NOMO-1 treated with DMSO at 0.1 percent for 48 hours (cell line): Measurements from ENCODE around the gene QPCTL.

Experiments used
- DNase-seq: peaks from one replicate; lab custom pipeline; 2025; ENCODE audit not compliant: unreplicated experiment; lab: John Stamatoyannopoulos, UW

Gene QPCTL

DNA sequence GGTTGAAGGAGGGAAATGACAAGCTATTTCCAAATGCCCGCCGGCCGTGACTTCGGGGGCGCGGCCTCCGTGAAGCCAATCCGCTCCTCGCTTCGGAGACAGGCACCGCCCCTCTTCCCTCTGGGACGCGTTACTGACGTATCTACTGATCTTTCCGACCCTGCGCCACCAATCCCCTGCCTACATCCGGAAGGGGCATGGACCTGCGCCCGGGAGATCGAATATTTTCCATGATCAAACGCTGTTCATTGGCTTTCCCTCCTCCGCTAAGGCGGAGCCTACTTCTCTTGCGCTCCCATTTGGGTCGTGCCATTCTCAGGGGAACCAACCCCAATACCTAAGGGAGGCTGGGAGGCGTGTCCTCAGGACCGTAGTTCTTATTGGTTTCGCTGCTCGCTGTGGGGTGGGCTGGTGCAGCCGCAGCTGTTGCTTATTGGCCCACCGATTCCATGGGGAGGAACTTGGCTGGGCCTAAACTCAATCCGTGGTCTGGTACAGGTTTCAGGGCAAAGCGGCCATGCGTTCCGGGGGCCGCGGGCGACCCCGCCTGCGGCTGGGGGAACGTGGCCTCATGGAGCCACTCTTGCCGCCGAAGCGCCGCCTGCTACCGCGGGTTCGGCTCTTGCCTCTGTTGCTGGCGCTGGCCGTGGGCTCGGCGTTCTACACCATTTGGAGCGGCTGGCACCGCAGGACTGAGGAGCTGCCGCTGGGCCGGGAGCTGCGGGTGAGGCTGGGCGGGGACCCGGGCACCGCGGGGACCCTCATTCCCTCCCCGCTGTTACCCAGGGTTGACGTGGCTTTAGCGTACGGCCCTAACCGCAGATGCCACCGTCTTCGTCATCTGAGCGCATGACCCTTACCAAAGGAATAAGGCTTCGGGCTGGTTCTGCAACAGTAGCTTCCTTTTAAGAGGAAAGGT, at the start of gene QPCTL:
Gene QPCTL, plus strand, starts transcription at position 480 of the 919 bp plus-strand sequence. Its CDS starts 38 bp downstream, at position 518.
- peak; percentile 100 for DNase-seq

DNA sequence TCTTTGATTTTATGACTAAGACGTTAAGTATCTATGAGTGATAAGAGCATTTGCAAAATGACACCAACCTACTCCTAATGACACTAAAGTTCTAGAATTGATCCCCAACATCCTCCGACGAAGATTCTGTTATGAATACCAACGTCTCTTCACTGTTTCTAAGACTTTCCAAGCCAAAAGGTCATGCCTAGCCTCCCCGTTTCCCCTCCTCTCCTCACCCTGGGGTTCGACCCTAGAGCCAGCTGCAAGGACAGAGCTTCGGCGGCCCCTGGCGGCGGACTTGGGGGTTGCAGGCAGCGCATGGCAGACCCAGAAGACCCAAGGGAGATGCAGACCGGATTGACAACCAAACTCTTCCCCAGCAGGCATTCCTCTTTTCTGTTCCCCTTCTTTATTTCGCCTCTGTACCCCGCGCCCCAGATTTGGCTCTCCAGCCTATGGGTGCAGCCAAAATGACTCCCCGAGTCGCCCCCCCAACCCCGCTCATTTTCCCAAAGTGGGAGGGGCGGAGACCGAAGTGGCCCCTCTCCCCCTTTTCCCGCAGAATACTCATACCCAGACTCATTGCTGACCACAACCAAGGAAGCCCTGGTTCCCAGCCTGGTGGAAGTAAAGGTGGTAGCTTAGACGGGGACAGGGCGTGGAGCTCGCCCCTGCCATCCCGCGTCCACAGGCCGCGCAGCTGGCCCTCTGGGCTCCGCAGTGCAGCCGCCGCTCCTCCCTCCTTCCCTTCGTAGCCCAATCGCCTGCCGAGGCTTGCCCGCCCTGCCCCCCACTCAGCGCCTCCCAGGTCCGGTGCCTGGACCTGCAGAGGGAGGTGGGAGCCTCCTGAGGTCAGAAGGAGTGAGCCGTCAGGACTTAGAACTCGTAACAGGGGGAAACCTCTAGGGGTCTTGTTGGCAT, 49.2 kb upstream of the QPCTL start:
- peak; percentile 83 for DNase-seq

DNA sequence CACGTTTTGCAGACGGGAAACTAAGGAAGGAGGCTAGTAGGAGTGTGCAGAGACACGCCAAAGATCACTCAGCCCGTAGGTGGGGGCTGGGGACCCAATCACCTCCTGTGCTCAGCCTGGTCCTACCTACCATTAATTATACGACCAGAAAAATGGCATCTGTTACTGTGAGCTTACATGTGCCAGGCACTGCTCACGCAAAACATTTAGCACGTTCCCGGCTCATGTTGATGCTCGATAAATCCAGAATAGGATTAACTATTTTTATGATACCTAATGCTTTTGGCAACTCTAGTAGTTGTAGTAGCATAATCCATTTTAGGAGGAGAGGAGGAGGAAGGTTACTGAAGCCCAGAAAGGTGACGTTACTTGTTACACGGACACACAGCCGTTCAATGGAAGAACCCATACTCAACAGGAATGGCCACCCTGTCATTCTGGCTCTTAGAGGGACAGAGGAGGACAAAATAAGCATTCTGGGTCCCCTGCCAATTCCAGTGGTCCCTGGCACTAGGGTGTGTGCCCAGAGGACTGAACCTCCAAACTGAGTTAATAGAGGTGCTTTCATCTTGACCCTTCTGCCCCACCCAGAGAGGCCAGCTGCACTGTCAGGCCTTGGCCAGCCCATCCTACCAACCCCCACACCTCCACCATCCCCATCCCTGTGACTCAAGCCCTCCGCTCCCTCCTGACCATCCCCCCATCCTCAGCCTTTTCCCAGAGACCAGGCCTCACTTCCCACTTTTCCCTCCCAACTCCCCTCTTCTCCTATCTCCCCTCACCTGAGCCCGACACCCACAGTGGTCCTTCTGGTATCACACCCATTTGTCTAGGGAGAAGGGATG, 48.3 kb upstream of the QPCTL start:
- no peak for DNase-seq

DNA sequence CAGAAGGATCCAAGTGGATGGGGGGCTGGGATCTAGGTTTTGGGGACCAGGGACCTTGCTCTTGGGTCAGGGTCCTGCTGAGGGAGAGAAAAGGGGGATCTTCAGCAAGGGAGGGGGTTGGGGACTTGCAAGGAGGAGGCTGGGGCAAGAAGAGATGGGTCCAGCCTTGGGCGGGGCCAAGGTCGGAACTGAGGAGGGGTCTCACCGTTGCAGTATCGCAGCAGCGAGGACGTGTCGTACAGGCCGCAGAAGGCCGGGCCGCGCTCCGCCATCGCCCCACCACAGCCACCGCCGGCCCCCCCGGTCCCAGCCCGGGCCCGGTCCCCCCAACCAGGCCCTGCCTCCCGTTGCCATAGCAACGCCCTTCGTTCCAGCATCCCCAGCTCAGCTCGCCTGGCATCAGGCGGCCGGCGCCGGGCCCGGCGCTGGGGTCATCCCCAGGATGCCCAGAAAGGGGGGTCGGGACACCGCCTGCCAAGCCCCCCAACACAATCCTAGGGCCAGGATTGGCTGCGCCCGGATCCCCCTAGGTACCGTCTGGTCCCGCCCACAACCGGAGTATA, 47.3 kb upstream of the QPCTL start:
- DNase-seq: no peak

DNA sequence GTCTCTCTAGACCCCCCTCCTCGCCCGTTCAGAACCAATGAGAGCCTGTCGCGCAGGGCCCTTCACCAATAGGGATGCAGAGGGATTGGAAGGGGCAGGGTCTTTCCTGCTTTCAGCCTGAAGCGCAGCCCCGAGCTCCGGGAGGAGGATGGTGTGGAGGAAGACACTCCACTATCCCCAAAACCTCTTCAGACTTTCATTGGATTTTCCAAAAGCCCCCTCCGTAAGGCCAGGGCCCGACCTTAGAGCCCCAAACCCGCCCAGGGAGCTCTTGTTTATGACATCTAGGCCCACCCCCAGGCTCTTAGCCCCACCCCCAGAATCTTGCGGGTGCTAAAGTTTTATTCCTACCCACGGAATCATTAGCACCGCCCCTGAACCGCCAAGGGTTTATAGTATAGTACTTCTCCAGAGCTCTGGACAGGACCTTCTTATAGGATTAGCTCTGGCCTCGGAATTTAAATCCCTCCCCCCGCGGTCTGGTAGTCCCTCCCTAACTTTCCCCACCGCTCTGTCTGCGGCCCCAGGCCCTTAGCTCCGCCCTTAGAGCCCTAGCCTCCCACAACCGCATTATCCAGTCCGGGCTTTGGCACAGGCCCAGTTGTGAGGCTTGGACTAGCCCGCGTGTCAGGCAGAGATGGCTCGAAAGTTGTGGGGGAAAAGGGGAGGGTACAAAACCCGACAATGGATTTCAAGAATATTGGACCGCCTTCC, 46.7 kb upstream of the QPCTL start:
- DNase-seq: no peak

DNA sequence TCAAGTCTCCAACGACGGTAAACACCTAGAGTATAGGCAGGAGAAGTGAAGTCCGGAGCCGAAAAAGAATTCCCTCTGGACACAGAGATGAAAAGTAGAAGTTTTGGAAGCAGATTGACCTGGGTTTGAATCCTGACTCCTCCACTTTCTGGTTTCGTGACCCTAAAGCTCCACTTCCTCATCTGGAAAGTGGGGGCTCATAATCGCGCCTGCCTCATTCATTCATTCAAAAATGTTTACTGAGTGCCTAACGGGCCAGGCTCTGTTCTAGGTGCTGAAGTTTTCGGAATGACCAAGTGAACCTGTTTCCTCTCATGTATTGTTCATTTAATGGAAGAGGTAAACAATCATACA, 46.1 kb upstream of the QPCTL start:
- no peak for DNase-seq

DNA sequence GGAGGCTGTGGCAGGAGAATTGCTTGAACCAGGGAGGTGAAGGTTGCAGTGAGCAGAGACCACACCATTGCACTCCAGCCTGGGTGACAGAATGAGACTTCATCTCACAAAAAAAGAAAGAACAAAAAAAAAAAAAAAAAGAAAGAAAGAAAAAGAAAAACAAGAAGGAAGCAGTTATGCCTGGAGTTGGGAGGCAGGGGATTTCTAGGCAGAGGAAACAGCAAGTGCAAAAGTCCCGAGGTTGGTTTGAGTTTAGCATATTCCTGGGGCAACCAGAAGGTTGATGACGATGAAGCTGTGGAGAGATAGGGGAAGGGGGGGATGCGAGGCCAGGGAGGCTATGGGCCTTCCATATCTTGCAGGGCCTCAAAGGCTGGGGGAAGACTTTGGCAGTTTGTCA, 41.7 kb upstream of the QPCTL start:
- no peak for DNase-seq

DNA sequence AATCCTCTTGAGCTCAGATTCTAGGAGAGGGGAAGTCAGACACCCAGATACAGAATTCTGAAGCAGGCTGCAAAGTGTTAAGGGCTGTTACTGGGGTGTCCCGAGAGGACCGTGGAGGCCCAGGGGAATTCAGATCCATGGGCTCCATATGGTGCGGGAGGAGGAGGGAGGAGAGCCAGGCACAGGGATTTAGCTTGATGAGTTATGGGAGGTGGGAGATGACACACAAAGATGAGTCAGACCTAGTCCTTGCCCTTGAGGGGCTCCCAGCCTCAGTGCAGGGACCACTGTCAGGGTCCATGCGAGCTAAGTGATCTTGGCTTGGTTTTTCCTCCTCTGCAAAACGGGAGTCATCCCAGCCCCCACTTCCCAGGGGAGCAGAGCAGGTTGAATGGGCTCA, 38.8 kb upstream of the QPCTL start:
- no peak for DNase-seq

DNA sequence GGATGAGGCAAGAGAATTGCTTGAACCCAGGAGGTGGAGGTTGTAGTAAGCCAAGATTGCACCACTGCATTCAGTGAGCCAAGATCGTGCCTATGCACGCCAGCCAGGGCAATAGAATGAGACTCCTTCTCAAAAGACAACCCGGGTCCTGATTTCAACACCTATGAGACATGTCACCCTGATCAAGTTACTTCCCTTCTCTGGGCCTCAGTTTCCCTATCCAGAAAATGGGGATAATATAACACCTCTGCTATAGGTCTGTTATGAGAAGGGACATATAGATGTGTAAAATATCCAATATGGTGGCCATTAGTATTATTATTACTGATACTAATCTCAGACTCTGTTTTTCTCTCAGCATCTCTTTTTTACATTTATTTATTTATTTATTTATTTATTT, 37.4 kb upstream of the QPCTL start:
- no peak for DNase-seq

DNA sequence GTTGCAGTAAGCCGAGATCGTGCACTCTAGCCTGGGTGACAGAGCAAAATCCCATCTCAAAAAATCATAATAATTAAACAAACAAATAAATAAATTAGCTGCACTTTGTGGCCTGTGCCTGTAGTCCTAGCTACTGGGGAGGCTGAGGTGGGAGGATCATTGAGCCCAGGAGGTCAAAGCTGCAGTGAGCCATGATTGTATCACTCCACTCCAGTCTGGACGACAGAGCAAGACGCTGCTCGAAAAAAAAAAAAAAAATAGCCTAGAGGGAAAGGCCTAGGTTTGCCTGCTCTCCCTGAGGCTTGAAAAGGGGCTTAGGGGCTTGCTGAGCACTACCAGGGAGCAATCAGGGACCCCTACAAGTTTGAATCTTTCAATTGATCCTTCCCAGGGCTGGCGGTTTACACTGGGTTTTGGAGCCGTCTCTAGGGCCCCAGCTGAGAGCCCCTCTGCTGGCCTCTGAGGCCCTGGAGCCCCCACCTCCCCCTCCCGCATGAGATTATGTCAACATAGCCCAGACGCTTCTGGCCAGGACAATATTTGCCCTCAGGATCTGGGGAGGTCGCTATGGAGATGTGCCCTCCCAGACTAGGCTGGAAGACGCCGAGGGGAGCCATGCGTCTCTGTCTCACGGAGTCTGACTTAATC, 34.8 kb upstream of the QPCTL start:
- no peak for DNase-seq

DNA sequence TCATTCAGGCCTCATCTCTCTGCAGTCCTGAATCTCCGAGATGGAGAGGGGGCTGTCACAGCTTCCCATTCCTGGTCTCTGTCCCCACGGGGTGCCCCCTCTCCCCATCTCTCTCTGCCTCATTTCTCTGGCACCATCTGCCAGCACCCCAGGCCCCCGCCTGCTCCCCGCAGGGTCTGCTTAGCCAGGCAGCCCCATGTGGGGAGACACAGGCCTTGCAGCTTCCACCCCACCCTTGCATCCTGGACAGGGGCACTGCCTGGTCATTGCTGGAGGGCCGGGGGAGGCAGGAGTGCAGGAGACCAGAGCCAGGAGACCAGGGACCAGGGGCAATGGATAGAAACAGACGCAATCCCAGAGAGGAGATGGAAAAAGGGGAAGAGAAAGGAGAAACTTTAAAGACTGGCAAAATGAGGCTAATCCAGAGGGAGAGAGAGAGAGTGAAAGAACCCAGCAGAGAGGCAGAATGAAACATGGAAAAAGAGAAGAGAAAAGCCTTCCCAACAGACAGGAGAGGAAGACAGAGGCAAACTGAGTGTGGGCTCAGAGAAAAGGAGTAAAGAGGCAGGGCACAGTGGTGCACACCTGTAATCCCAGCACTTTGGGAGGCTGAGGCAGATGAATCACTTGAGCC, 33.3 kb upstream of the QPCTL start:
- no peak for DNase-seq

DNA sequence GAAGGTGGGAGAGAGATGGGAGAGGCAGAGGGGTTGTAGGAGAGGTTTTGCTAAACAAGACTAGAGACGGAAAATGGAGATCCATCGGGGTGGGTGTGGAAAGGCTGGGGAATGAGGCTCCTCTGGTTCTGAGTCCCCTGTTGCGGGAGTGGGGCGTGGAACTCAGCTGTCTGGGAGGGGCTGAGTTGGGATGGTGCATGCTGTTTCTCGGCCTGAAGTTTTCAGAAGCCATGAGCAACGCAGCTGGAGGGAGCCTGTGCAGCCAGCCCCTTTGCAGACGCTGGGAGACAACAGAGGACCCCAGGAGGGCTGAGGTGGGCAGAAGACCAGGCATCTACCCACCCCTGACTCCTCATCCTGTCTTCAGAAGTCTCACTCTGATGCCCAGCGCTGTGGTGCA, 31.8 kb upstream of the QPCTL start:
- no peak for DNase-seq

DNA sequence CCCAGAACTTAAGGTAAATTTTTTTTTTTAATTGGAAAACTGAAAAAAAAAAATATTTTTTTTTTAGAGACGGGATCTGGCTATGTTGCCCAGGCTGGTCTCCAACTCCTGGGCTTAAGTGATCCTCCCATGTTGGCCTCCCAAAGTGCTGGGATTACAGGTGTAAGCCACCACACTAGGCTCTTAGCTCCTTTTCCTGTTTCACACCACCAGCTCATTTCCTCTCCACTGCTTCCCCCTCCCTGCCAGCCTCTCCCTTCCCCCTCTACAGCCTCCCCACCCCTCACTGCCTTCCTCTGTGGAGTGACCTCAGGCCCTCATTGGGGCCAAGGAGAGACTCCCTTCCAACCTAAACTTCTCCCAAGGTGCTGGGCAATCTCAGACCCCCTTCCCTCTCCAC, 28.7 kb upstream of the QPCTL start:
- DNase-seq: no peak

DNA sequence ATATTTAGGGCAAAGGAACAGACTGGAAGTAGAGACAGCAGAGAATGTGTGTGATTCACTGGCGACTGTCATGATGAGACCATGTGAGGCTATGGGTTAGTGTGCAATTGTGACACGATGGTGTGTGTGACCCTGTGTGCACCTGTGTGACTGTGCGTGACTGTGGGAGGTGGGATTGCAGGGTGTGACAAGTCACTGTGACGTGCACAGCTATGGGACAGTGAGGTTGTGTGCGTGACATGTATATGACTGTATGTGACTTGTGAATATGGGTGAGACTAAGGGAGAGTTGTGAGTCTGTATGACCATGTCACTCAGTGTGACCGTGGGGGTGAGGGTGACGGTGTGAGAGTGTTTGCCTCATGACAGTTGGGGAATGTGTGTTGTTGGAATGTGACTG, 27.9 kb upstream of the QPCTL start:
- DNase-seq: no peak

DNA sequence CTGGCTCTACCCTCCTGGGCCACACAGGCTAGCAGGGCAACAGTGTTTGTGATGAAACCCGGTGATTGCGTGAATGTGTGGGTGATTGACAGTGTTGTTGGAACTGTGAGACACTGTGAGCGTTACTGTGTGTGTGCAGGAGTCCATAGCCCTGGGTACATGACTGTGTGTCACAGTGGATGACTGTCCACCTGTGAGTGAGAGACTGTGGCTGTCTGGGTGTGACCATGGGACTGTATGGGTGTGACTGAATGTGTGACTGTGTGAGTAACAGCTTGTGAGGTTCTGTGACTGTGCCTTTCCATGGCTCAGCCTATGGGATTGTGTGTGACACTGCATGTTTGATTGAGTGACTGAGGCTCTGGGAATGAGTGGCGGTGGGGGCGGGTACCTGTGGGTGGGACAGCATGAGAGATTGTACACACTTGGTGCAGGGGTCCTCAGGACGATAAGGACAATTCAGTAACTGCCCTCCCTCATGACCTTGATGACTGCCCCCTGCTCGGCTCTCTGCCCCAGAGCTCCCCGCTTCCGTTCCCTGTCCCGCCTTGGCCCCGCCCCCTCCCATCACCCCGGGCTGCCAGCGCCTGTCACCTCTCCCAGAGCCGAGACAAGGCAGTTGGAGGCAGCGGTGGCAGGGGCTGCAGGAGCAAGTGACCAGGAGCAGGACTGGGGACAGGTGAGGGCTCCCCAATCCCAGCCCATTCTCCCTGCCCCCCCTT, 24.7 kb upstream of the QPCTL start, which contains the start of gene GIPR:
Gene GIPR, plus strand, starts transcription at position 602 of the 722 bp plus-strand sequence. CDS start 1,300 bp downstream, outside the sequence.
- peak; percentile 33 for DNase-seq

DNA sequence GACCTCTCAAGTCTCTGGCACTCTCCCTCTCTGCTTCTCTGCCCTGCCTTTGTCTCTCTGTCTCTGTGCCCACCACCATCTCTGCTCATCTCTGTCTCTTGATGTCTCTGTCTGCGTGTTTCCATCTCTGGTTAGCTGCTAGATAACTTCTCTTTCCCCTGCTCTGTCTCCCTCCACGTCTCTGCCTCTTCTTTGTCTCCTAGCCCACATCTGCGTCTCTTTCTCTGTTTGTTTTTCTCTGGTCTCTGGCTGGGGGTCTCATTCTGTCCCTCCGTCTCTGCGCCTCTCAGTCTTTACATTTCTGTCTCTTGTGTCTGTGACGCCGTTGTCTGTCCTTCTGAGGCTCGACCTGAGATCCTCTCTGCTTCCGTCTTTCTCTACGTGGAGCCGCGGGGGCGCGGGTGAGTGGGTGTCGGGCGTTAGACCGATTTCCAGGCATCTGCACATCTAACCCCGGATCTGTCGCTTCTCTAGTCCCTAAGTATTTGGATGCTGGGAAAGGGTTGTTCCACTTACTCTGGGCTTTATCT, 24.1 kb upstream of the QPCTL start:
- DNase-seq: no peak

DNA sequence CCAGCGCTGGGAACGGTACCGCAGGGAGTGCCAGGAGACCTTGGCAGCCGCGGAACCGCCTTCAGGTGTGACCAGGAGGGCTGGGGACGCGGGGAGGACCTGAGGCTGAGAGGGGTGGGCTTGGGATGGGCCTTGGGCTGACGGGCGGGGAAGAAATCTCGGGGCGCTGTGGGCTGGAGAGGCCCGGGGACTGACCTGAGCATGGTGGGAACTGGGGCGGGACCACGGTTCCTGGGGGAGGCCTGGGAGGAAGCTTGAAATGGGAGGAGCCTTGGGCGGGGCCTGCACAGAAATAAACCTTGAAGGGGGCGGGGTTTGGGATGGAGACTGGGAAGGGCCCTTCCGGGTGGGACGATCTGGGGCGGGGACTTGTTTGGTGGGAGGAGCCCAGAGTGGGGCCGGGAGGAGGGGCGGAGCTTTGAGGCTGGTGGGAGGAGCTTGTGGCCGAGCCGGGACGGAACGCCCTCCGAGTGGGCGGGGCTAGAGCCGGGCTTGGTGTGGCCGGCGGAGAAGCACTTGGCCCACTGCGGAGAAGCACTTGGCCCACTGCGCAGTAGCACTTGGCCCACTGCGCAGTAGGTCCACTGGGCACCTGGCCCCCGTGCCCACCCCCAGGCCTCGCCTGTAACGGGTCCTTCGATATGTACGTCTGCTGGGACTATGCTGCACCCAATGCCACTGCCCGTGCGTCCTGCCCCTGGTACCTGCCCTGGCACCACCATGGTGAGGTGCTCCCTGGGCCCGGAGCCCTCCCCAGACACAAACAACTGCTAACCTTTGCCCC, 21.6 kb upstream of the QPCTL start:
- DNase-seq: peak; percentile 33
